HCT116 (cell line): Measurements from ENCODE around the gene DDX54.

ENCODE experiments used
- EGR1 ChIP-seq: IDR thresholded peaks from 2 replicates; pipeline ENCODE4 v1.6.1; 2012; ENCODE audit warnings: low read depth
- EZH2 ChIP-seq: fragments of 200-600 bp; sonication (generic); IDR thresholded peaks from 2 replicates; pipeline ENCODE4 v1.6.1; 2017; ENCODE audit warnings: antibody characterized with exemption, mixed run types
- FOSL1 ChIP-seq: IDR thresholded peaks from 2 replicates; pipeline ENCODE4 v1.6.1; 2012; ENCODE audit warnings: low read depth
- MAX ChIP-seq: IDR thresholded peaks from 2 replicates; pipeline ENCODE4 v1.6.1; 2012
- POLR2A ChIP-seq: IDR thresholded peaks from 2 replicates; pipeline ENCODE4 v1.7.0; 2011; ENCODE audit warnings: borderline replicate concordance; ENCODE audit not compliant: insufficient read depth, insufficient read length; ENCODE audit errors: extremely low read depth
- POLR2AphosphoS5 ChIP-seq: IDR thresholded peaks from 2 replicates; pipeline ENCODE4 v1.6.1; 2011; ENCODE audit warnings: mild to moderate bottlenecking, low read depth, low read length, moderate library complexity
- TF ChIP-seq, protein P1 (sequence below), 3 experiments: fragments of 200-600 bp in 1 of 3; sonication (generic) in 1 of 3; IDR thresholded peaks in 2 of 3; conservative IDR thresholded peaks in 1 of 3; 2 replicates each; pipeline ENCODE4 v1.5.1; 2012 to 2017; ENCODE audit warnings: low read depth in 2 of 3, low read length in 2 of 3, antibody characterized with exemption in 1 of 3, borderline replicate concordance in 1 of 3, control low read depth in 1 of 3, mild to moderate bottlenecking in 1 of 3, mixed read lengths in 1 of 3, mixed run types in 1 of 3, moderate library complexity in 1 of 3; ENCODE audit not compliant: insufficient read depth in 1 of 3

DNA sequence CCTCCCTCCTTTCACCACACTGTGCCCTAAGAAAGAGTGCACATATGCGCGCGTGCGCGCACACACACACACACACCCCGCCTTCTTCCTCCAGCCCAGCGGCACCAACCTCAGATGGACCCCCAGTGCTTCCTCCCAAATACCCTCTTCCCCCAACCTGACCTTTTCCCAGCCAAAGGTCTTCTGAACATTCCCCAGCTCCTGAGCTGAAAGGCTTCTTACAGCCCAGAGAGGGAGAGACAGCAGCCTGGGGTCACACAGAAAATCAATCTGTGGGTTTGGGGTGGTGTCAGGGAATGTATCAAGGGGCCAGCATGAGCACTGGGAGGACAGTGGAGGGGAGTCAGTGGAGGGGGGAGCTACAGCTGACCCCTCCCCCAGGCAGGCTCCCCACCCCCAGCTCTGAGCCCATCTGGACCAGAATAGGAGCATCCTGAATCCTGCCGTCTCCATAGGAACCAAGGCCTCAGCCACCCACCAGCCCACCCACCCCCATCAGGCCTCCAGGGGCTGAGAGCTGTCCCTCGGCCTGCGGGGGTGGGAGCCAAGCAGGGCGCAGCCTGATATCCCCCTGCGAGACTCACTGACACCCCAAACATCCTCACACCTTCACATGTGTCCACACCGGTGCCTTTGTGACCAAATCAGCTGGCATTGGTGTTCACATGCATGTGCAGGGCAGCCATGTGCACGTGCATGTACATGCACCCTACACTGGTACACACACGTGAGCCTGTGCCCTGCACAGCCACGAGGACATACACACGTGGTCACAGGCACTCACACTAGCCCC, 55.4 kb downstream of the DDX54 start:
- TF ChIP-seq EGR1, result no peak
- TF ChIP-seq POLR2AphosphoS5, result no peak
- no peak for TF ChIP-seq POLR2A
- TF ChIP-seq, protein P1, sequence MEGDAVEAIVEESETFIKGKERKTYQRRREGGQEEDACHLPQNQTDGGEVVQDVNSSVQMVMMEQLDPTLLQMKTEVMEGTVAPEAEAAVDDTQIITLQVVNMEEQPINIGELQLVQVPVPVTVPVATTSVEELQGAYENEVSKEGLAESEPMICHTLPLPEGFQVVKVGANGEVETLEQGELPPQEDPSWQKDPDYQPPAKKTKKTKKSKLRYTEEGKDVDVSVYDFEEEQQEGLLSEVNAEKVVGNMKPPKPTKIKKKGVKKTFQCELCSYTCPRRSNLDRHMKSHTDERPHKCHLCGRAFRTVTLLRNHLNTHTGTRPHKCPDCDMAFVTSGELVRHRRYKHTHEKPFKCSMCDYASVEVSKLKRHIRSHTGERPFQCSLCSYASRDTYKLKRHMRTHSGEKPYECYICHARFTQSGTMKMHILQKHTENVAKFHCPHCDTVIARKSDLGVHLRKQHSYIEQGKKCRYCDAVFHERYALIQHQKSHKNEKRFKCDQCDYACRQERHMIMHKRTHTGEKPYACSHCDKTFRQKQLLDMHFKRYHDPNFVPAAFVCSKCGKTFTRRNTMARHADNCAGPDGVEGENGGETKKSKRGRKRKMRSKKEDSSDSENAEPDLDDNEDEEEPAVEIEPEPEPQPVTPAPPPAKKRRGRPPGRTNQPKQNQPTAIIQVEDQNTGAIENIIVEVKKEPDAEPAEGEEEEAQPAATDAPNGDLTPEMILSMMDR (IDR thresholded peaks at IDR 0.05 in 2 of 3, conservative IDR thresholded peaks at IDR 0.05 in 1 of 3; ENCODE audit: borderline replicate concordance in 1 of 3, insufficient read depth in 1 of 3, low read depth in 2 of 3, low read length in 2 of 3), result no peak
- no peak for TF ChIP-seq FOSL1
- TF ChIP-seq EZH2, result no peak
- no peak for TF ChIP-seq MAX
